ENCODE measurements around the gene CAMKMT.
"Not testable (repeated sequence)": the region's sequence is repeated elsewhere in the genome, so short reads cannot be mapped to it uniquely, and the experiment has no call there.

Gene CAMKMT

DNA sequence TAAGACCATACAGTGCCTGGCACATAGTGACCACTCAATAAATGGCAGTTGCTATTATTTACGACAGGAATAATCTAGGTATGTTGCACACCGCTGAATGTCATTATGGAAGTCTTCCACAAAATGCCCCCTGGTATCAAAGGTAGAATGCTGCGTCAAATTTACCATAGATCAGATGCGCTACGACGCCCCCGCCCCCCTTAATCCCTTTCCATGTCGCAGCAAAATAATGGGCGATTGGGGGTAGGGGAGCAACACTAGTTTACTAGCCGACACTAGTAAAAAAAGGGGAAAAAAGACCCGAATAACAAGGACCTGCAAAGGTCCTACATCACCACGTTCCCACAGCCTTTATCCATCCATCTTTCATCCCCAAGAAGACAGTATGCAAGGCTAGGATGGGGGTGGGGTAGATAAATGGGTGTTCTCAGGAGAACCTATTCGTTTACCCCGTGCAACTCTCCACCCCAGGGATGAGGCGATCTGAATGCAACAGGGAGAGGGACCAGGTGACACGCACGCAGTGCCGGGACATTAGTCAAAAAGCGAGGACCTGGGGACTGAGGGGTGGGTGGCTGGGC lies 908 bp upstream of the CAMKMT start:
- DNase-seq (ENCODE audit: low read depth, low spot score): no peak

DNA sequence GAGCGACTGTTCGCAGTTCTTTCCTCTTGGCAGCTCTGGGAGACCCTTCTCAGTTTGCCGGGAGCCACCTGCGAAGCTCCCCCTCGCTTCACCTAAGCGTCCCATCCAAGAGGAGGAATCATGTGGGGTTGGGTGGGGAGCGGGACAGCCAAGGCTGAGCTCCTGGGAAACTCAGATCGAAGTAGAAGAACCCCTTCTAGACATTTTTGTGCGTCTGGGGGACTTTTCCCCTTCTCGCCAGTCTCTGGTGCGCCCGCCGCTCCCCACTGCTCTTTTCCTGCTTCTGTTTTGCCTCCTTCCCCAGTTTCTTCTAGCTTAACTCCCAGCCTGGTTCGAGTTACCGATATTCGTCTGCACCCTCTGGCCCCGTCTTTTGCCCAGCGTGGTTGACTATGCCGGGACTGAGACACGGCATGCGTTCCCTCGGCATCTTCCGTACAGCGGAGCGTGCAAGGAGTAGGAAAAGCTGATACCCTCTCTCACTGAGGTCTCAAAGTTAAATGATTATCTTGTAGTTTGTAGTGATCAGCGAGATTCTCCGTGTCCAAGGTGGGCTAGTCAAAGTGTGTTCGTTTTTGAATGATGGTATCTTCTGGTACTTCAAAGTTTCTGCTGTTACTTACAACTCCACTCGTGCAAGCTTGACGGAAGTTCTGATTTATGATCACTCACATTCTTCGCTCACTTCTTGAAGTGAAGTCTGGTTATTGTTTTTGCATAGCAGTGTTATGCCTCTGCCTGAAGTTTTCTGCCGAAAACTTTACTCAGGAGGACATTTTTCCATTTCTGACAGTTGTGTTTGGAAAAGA lies 664 bp downstream of the CAMKMT start:
- peak; percentile 73 for DNase-seq (ENCODE audit: low read depth, low spot score)

GRCh38 chr2:44364604-44365003 lies 2.9 kb downstream of the CAMKMT start:
- no peak for DNase-seq (ENCODE audit: low read depth, low spot score)

DNA sequence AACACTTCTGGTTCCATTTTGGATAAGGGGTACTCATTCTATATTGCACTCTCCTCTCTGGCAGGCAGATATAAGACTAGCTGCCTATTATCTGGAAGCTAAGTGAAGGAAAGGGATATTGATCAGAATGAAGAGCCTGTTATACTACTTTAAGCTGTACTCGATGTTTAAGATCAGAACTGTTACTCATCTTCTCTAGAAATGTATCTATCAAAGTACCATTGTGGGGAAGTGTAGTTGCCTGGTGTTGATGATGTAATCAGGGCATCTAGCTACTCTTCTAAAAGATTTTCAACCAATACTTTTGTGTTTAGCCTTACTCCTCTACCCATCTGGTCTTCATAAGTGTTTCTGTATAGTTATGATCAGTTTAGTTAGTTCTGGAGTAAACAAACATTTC lies 5.8 kb downstream of the CAMKMT start:
- no peak for DNase-seq (ENCODE audit: low read depth, low spot score)

- DNase-seq (ENCODE audit: low read depth, low spot score): no peak
These were observed 7.6 kb downstream of the CAMKMT start for GRCh38 chr2:44369392-44369791.

DNA sequence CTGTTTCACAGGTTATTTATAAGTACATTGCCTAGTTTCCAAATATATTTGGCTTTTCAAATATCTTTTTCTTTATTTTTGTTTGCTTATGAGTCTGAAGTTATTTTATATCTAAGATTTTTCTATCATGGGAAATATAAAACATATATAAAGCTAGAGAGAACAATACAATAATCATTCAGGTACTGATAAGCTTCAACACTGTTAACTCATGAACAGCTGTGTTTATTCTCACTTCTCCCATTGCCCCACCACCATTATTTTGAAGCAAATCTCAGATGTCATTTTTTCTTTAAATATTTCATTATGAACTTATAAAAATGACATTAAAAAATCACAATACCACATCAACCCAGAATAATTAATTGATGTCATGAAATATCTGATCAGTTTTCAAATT lies 9.7 kb downstream of the CAMKMT start:
- DNase-seq (ENCODE audit: low read depth, low spot score): no peak

- DNase-seq (ENCODE audit: low read depth, low spot score): no peak
These were observed 10.5 kb downstream of the CAMKMT start for GRCh38 chr2:44372246-44372645.

DNA sequence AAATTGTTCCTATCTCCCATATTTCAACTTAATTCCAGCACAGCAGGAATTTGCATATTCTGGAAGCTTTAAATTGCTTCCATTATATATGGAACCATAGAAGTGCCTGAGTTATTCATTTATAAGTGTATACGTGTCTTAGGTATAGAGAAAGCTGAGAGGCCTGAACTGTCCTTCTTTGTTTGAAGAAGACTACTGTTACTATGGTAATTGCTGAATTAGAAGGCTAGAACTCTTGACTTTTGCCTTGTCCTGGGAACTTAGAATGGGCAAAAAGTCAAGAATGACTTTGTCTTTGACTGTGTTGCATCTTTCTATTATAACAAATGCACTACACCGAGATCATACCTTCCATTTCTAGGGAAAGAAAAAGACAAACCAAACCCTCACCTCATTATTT lies 15.7 kb downstream of the CAMKMT start:
- DNase-seq (ENCODE audit: low read depth, low spot score): no peak

GRCh38 chr2:44385226-44385625 lies 23.5 kb downstream of the CAMKMT start:
- not testable (repeated sequence) for DNase-seq (ENCODE audit: low read depth, low spot score)

GRCh38 chr2:44388877-44389276 lies 27.1 kb downstream of the CAMKMT start:
- DNase-seq (ENCODE audit: low read depth, low spot score): no peak

- no peak for DNase-seq (ENCODE audit: low read depth, low spot score)
These were observed 28.1 kb downstream of the CAMKMT start for GRCh38 chr2:44389895-44390294.

- DNase-seq (ENCODE audit: low read depth, low spot score): peak; percentile 55
These were observed 30.7 kb downstream of the CAMKMT start for GRCh38 chr2:44392338-44392943.

DNA sequence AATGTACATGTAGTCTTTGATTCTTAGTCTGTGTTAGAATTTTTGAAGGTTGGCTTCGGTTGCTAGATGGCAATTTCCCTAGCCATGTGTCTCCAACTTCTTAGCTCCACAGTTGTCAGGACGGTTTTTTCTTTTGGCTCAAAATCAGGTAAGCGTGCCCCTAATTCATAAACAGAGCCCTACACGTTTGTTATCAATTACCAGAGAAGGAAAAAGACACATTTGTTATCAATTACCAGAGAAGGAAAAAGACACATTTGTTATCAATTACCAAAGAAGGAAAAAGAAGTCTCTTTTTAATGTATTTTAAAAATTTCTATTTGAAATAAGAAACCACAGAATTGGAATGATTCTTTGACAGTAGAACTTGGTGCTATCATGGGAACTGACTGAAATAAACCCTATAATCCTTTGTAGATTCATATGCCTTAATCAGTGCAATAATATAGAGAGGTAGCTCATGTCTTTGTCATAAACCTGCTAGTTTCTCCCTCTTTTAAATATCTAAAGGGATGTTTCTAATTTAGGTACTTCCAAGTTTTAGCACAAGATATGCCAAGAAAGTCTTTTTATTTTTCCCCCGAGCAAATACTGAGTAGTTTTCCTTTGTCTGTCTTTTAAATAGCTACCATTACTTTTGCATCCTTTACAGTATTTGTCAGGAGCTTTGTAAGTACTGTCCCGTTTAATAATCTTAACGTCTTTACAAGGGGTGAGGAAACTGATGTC lies 35.9 kb downstream of the CAMKMT start:
- DNase-seq (ENCODE audit: low read depth, low spot score): no peak

DNA sequence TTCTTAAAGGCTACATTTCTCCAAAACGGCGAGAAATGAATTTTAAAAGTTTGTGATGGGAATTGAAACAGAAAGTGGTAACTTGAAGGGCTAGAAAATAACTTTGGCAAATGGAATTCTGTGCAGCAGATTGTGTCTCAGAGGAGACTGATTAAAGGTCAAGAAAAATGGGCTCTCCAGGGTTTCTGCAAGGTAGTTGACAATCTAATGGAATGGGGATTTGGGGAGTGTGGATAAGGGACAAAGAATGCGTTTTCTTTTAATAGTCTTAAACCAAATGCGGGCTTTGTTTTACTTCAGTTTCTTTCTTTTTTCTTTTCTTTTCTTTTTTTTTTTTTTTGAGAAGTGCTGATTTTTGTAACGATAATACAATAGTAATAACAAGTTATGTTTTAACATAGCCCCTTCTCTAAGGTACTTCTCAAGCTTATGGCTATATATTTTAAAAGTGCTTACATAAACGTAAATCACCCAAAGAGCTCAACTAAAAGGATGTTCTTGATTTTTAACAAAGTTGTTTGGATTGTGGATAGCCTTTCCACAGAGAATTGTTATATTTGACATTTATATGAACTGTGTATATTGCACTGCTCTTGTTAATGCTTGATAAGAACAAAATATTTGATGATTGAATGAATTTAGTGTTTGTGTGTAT lies 36.6 kb downstream of the CAMKMT start:
- peak; percentile 2 for DNase-seq (ENCODE audit: low read depth, low spot score)

DNA sequence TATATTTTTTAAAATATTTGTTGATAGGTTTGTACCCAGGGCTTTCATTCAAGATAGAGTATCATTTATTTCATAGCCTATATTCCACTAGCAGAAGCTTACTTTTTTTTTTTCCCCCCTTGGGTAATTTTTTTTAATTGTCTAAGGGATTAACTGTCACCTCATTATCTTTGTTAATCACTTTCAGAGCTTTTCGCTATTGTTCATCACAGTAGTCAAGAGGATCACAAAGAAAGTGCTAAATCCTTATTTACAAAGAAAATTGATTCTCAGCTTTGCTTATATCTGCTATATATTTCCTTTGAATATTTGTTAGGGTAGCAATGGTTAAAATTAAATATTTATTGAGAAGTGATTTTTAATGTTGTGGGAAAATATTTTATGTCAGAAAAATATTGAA lies 59.0 kb downstream of the CAMKMT start:
- DNase-seq (ENCODE audit: low read depth, low spot score): no peak

DNA sequence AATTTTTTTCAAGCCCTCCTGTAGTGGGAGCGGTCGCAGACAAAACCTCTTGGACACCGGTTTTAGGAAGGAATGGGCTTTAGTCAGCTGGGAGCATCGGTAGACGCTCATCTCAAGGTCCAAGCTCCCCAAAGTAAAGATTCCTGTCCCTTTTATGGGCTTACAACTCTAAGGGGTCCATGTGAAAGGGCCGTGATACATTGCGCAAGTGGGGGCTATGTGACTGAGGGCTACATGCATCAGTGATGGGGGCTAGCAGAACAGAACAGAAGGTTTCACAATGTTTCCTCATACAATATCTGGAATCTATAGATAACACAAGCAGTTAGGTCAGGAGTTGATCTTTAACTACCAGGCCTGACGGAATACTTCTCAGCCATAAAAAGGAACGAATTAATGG lies 62.5 kb downstream of the CAMKMT start:
- no peak for DNase-seq (ENCODE audit: low read depth, low spot score)

- no peak for DNase-seq (ENCODE audit: low read depth, low spot score)
These were observed 67.3 kb downstream of the CAMKMT start for GRCh38 chr2:44429034-44429433.

DNA sequence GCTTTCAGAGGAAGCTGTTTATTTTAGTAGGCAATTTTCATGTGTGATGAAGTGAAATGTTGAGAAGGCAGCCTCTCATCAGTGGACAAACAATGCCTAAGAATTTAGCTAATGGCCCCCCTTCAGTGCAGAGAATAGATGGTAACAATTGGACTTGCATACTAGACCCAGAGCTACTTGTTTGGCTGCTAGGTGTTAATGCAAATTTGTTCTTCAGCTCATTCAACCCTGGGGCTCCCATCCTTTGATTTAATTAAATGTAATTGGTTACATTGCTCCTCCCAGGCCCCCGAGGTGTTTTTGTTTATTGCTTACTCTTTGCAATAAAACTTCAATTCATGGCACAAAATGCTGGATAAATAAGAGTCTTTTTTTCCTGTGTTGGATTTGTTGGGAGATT lies 68.6 kb downstream of the CAMKMT start:
- no peak for DNase-seq (ENCODE audit: low read depth, low spot score)

DNA sequence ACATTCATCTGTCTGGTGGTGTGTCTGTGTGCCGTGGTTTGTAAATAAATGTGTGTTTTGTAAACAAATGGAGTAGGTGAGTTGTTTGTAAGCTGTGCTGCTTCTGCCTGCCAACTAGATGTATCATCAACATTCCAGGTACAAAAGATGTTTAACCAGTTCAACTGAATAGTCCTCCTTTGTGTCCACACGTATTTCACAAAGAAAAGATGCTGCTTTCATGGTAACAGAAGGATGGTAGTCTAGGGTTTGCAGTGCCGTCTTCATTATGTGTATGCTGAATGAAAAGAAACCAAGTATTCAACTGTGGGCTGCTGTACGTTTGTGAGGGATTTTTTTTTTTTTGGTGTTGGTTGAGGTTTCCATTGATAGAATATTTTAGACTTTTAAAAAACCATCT lies 72.1 kb downstream of the CAMKMT start:
- no peak for DNase-seq (ENCODE audit: low read depth, low spot score)

GRCh38 chr2:44441200-44441599 lies 79.5 kb downstream of the CAMKMT start:
- DNase-seq (ENCODE audit: low read depth, low spot score): no peak

DNA sequence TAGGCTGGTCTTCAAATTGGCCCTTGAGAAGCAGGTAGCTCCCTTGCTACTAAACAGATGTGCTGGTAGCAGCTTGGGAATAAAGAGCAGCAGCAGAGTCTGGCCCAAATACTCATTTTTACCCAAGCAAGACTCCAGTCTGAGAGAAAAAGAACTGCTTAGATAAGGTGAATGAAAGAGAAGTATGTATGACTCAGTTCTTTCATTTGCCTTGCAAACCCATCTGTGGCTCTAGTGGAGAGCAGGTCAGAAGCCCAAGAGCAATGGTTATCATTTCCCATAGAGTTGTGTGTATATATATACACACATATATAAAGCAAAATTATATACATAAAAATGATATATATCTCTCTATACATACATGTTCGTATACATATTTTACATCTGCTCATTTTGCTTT lies 80.3 kb downstream of the CAMKMT start:
- peak; percentile 16 for DNase-seq (ENCODE audit: low read depth, low spot score)

- no peak for DNase-seq (ENCODE audit: low read depth, low spot score)
These were observed 81.8 kb downstream of the CAMKMT start for GRCh38 chr2:44443517-44443916.
